Body of pancreas (tissue), 4 donors: ENCODE results near the gene GCFC2.

Experiments
- POLR2A ChIP-seq, 3 donors: fragments of 450-650 bp; IDR thresholded peaks; one replicate each; pipeline ENCODE4 v1.6.1; 2016; ENCODE audit warnings: antibody characterized with exemption in 3 of 3, mild to moderate bottlenecking in 2 of 3
- TF ChIP-seq, protein P1 (sequence below), 7 experiments: fragments of 450-650 bp in 4 of 7; fragments of 200-600 bp in 3 of 7; sonication (generic) in 3 of 7; IDR thresholded peaks; one replicate each; pipeline ENCODE4 v1.5.1; 2016 to 2019; ENCODE audit warnings: antibody characterized with exemption in 7 of 7

DNA sequence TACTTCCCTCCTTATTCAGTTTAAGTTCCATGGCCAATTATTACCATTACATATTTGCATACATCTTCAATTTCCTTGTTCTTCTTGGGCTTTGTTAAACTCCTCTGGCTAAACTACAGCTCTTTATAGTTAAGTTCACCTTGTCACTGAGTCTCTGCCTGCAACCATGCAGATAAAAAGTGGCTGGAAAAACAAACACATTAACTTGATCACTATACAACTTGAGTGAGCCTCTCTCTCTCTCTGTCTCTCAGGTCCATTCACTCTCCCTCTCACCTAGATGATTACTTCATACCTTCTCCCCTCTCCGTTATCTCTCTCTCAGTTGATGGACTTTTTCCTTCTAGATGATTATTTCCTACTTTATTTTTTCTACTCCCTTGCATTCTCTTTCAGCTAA lies 30.3 kb downstream of the GCFC2 start:
- TF ChIP-seq, protein P1, sequence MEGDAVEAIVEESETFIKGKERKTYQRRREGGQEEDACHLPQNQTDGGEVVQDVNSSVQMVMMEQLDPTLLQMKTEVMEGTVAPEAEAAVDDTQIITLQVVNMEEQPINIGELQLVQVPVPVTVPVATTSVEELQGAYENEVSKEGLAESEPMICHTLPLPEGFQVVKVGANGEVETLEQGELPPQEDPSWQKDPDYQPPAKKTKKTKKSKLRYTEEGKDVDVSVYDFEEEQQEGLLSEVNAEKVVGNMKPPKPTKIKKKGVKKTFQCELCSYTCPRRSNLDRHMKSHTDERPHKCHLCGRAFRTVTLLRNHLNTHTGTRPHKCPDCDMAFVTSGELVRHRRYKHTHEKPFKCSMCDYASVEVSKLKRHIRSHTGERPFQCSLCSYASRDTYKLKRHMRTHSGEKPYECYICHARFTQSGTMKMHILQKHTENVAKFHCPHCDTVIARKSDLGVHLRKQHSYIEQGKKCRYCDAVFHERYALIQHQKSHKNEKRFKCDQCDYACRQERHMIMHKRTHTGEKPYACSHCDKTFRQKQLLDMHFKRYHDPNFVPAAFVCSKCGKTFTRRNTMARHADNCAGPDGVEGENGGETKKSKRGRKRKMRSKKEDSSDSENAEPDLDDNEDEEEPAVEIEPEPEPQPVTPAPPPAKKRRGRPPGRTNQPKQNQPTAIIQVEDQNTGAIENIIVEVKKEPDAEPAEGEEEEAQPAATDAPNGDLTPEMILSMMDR (IDR thresholded peaks at IDR 0.05): no peak
- no peak for TF ChIP-seq POLR2A (IDR thresholded peaks at IDR 0.05)
